Fibroblast of skin of left quadriceps (primary cell): ENCODE data around the gene GFY.
"Not testable (repeated sequence)": the region's sequence is repeated elsewhere in the genome, so short reads cannot be mapped to it uniquely, and the experiment has no call there.

ENCODE experiments used
- DNase-seq, 2 experiments: peaks; one replicate each; pipeline ENCODE4 v3.0.0-alpha.2; 2013; ENCODE audit warnings: low read depth in 2 of 2

GFY gene

GRCh38 chr19:49443366-49444099, 18.3 kb downstream of the GFY start:
- peak; percentile 89 to 90 for DNase-seq

- DNase-seq = not testable (repeated sequence)
Observed at GRCh38 chr19:49444100-49444700, 19.0 kb downstream of the GFY start.

DNA sequence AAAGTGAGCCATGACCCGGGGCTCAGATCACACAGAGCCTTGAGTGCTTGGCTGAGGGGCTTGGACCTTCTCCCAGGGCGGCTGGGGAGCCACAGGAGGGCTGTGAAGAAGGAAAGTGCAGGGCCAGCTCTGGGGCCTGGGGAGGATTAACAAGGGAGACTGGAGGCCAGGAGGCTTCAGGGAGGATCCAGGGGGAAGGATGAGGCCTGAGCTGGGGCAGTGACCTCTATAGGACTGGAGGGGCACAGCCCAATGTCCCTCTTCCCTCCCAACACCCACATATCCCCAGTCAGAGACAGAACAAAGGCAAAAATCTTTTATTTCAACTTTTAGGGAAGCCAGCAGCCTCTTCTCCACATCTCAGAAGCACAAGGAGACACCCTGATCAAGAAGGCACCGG, 20.8 kb downstream of the GFY start:
- DNase-seq = no peak

GRCh38 chr19:49447485-49448431, 22.6 kb downstream of the GFY start:
- DNase-seq = no peak

DNA sequence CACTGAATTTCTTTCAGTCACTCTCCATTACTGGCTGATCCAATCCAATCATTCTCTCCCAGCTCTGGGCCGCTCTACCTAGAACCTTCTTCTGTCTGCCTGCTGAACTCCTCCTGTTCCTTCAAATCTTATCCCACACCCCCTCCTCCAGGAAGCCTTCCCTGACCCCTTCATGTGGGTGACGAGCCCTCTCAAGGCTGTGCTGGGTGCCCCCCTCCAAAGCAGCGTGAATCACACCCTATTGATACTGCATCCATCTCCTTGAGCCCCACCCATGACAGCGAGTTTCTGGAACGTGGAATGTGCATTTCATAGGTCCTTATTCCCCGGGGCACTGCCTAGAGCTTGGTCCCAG, 23.2 kb downstream of the GFY start:
- DNase-seq = no peak

DNA sequence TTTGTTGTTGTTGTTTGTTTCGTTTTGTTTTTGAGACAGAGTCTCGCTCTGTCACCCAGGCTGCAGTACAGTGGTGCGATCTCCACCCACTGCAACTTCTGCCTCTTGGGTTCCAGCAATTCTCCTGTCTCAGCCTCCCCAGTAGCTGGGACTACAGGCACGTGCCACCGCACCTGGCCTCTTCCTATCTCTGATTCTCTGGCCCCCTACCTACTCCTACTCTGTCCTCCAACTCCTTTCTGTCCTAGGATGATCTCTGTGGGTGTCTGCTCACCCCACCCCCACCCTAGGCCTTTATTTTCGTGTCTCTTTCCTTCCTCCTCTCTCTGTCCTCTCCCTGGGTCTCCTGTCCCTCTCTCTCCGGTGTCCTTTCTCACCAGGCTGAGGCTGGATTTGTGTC, 25.2 kb downstream of the GFY start:
- DNase-seq = no peak

- DNase-seq = peak; percentile 99
Observed at GRCh38 chr19:49451430-49452181, 26.4 kb downstream of the GFY start, which contains the start of gene PIH1D1. Gene PIH1D1, minus strand, starts transcription at chr19:49451814. Its CDS starts 240 bp downstream, at chr19:49451574.

- peak; percentile 94 to 96 for DNase-seq
Observed at GRCh38 chr19:49453013-49453756, 28.0 kb downstream of the GFY start, which contains the start of gene ALDH16A1. Gene ALDH16A1, plus strand, starts transcription at chr19:49453225. Its CDS starts 107 bp downstream, at chr19:49453332.

DNA sequence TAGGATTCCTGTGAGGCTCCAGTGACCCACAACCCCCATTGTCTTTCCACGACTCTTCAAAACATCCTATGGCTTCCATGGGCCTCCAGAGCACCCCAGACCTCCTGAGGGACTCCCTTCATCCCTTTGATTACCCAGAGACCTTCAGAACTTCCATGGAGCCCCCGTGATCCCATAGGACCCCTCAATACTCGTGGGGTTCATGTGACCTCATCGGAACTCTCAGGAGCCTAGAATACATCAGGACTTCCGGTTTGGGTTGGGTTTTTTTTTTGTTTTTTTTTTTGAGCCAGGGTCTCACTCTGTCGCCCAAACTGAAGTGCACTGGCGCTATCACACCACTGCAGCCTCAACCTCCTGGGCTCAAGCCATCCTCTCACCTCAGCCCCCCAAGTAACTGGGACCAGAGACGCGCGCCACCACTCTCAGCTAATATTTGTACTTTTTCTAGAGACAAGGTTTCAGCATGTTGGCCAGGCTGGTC, 28.6 kb downstream of the GFY start:
- DNase-seq = no peak

DNA sequence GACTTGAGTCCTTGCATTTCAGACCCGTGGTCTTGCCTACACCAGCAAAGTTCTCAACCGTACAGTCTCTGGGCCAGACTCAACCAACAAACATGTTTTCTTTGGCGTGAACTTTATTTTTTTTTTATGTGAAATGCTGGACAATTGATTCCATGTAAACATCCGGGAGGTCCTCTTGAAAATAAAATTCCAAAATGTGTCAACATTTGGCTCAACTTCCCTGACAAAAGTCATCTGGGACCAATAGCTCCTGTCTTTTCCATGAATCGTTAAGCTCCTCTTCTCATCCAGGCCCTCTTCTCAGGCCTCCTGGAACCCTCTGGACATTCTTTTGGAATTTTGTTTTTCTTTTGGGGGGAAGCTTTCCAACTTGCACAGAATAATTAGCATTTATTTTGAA, 30.6 kb downstream of the GFY start:
- DNase-seq = no peak

DNA sequence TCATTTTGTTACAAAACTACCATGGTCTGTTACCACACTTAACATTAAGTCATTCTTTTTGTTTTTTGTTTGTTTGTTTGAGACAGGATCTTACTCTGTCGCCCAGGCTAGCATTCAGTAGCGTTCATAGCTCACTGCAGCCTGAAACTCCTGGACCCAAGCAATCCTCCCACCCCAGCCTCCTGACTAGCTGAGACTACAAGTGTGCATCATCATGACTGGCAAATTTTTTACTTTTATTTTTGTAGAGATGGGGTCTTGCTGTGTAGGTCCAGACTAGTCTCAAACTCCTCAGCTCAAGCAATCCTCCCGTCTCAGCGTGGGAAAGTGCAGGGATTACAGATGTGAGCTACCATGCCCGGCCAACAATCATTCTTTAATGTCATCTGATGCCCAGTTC, 31.1 kb downstream of the GFY start:
- no peak for DNase-seq

DNA sequence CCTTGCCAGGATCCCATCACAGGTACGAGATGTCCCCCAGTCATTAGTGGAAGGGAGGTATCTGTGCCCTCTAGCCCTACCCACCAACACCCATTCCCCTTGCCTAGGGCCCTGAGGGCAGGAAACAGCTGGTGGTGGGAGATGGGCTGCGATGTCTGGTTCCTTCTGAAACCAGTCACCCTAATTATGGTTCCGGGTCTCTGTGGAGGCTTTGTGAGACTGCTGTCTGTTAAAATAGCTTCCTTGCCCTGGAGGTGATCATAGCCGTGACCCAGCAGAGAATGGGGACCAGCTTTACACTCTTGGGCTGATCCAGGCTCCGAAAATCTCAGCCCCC, 33.3 kb downstream of the GFY start:
- DNase-seq = no peak

GRCh38 chr19:49459388-49459787, 34.2 kb downstream of the GFY start:
- no peak for DNase-seq

DNA sequence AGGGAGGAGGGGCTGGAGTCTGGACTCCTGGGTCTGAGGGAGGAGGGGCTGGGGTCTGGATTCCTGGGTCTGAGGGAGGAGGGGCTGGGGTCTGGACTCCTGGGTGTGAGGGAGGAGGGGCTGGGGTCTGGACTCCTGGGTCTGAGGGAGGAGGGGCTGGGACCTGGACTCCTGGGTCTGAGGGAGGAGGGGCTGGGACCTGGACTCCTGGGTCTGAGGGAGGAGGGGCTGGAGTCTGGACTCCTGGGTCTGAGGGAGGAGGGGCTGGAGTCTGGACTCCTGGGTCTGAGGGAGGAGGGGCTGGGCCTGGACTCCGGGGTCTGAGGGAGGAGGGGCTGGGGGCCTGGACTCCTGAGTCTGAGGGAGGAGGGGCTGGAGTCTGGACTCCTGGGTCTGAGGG, 35.9 kb downstream of the GFY start:
- not testable (repeated sequence) for DNase-seq

- DNase-seq = no peak
Observed at GRCh38 chr19:49461656-49462055, 36.5 kb downstream of the GFY start.

- no peak for DNase-seq
Observed at GRCh38 chr19:49462492-49462891, 37.3 kb downstream of the GFY start.

- no peak for DNase-seq
Observed at GRCh38 chr19:49463960-49464740, 39.0 kb downstream of the GFY start.

DNA sequence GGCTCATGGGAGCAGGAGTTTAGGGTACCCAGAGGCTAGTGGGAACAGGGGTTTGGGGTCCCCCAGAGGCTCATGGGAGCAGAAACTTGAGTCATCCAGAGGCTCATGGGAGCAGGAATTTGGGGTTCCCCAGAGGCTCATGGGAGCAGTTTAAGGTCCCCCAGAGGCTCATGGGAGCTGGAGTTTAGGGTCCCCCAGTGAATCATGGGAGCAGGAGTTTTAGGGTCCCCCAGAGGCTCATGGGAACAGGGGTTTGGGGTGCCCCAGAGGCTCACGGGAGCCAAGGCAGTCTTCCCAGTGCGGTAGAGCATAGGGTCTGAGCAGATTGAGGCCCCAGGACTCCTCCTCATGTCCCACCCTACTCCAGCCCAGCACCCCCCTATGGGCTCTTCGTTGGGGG, 40.2 kb downstream of the GFY start:
- DNase-seq = no peak

DNA sequence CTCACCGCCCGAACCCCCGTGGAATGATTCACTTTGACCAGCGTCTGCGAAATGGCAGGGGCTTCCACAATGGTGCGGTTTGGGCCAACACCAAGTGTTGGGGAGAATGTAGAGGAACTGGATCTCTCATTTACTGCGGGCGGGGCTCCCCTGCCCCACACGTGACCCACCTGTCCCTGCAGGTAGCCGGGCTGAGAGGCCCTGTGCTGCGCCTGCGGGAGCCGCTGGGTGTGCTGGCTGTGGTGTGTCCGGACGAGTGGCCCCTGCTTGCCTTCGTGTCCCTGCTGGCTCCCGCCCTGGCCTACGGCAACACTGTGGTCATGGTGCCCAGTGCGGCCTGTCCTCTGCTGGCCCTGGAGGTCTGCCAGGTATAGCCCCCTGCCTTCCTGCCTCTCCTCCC, 43.0 kb downstream of the GFY start:
- no peak for DNase-seq
